ENCODE results near the gene ETFB. TPM values are rescaled to one million over a fixed set of nuclear protein-coding genes. Genes with fewer than 3 reads are reported as not detected.

The ETFB gene
- total RNA-seq, 1 donor from 2014 or later = 70.6 TPM

GRCh38 chr19:51351266-51351990 lies 14.8 kb downstream of the ETFB start:
- H3K36me3 ChIP-seq (ENCODE audit: control insufficient read depth, insufficient read depth, low read length) = peaks cover 8% of the 10 kb centered on the region
- FAIRE-seq = no peak
- H3K4me3 ChIP-seq (ENCODE audit: low read depth, low read length) = no peak overlapping the region
- H3K27me3 ChIP-seq (ENCODE audit: control insufficient read depth, insufficient read depth, low read length) = no peaks in the 10 kb centered on the region
- no peak for TF ChIP-seq CTCF (IDR thresholded peaks at IDR 0.05; ENCODE audit: insufficient read depth, low read length, severe bottlenecking)
- no peak for DNase-seq (ENCODE audit: low read depth)

- FAIRE-seq (no peak), DNase-seq (ENCODE audit: low read depth) (no peak)
- H3K27me3 ChIP-seq (ENCODE audit: control insufficient read depth, insufficient read depth, low read length) = no peaks in the 10 kb centered on the region
- H3K36me3 ChIP-seq (ENCODE audit: control insufficient read depth, insufficient read depth, low read length) = peaks cover 6% of the 10 kb centered on the region
- no peak overlapping the region for H3K4me3 ChIP-seq (ENCODE audit: low read depth, low read length)
- no peak for TF ChIP-seq CTCF (IDR thresholded peaks at IDR 0.05; ENCODE audit: insufficient read depth, low read length, severe bottlenecking)
Measured at GRCh38 chr19:51347209-51347928, 18.8 kb downstream of the ETFB start.

- DNase-seq (ENCODE audit: low read depth) (no peak), FAIRE-seq (no peak)
- Histone ChIP-seq H3K36me3 (ENCODE audit: control insufficient read depth, insufficient read depth, low read length) (peaks cover 4% of the 10 kb centered on the region), H3K4me3 (ENCODE audit: low read depth, low read length) (no peak overlapping the region), H3K27me3 (ENCODE audit: control insufficient read depth, insufficient read depth, low read length) (no peaks in the 10 kb centered on the region)
- no peak for TF ChIP-seq CTCF (IDR thresholded peaks at IDR 0.05; ENCODE audit: insufficient read depth, low read length, severe bottlenecking)
Measured at GRCh38 chr19:51346742-51347141, 19.4 kb downstream of the ETFB start.

DNA sequence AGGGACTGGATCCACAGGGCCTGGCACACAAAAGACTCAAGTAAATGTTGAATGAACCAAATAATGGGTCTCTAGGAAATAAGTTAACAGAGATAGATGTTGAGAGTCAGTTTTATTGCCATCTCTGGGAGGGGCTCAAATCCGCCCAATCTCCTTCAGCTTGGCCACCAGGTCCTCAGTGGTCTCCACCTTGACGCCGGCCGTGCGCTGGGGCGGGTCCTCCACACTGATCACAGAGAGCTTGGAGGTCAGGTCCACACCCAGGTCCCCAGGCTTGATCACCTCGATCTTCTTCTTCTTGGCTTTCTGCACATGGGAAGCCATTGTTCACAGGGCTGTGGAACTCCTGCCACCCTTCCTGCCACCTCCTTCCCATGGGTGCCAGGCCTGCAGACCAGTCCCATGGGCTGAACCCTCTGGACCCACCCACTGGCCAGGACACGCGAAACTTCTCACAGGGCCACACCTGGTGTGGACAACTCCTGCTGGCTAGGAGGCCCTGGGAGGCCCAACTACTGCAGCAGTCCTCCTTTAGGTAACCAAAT lies 21.0 kb downstream of the ETFB start:
- DNase-seq (ENCODE audit: low read depth) (no peak), FAIRE-seq (no peak)
- Histone ChIP-seq H3K4me3 (ENCODE audit: low read depth, low read length) (no peak overlapping the region), H3K27me3 (ENCODE audit: control insufficient read depth, insufficient read depth, low read length) (no peaks in the 10 kb centered on the region), H3K36me3 (ENCODE audit: control insufficient read depth, insufficient read depth, low read length) (peaks cover 3% of the 10 kb centered on the region)
- TF ChIP-seq CTCF (IDR thresholded peaks at IDR 0.05; ENCODE audit: insufficient read depth, low read length, severe bottlenecking) = no peak

- no peak for DNase-seq (ENCODE audit: low read depth)
- Histone ChIP-seq H3K27me3 (ENCODE audit: control insufficient read depth, insufficient read depth, low read length) (no peaks in the 10 kb centered on the region), H3K4me3 (ENCODE audit: low read depth, low read length) (no peak overlapping the region), H3K36me3 (ENCODE audit: control insufficient read depth, insufficient read depth, low read length) (peaks cover 3% of the 10 kb centered on the region)
- no peak for FAIRE-seq
- no peak for TF ChIP-seq CTCF (IDR thresholded peaks at IDR 0.05; ENCODE audit: insufficient read depth, low read length, severe bottlenecking)
Measured at GRCh38 chr19:51342631-51343569, 23.3 kb downstream of the ETFB start.
